Caco-2 (cell line): ENCODE results near the gene ALDOB. TPM values are rescaled to one million over a fixed set of nuclear protein-coding genes. Genes with fewer than 3 reads are reported as not detected.
A peak's percentile ranks its signal among the peaks of the same experiment; 100 is the strongest.
"Not testable (repeated sequence)": the region's sequence is repeated elsewhere in the genome, so short reads cannot be mapped to it uniquely, and the experiment has no call there.

ENCODE experiments used
- BruUV-seq: library from RNA; stranded (reverse); fragments of 400-500 nt; replicated peaks from 2 replicates; lab custom pipeline; 2021; lab: Mats Ljungman, UMichigan
- CTCF ChIA-PET: fragments of 300-600 bp; sonication (Branson Sonifier 250); formaldehyde crosslinking; loops from one replicate; lab custom pipeline; 2022; ENCODE audit warnings: antibody characterized with exemption; lab: Charles Lee
- POLR2A ChIA-PET: fragments of 300-600 bp; sonication (Branson Sonifier 250); formaldehyde crosslinking; loops from one replicate; lab custom pipeline; 2022; ENCODE audit warnings: antibody characterized with exemption; lab: Charles Lee
- DNase-seq, 2 experiments: peaks; one replicate each; pipeline versions ENCODE4 v3.0.0 to v3.0.0-alpha.2; 2020 to 2022
- H3K27me3 ChIP-seq: replicated peaks from 2 replicates; pipeline ENCODE4 v1.6.0; 2011; ENCODE audit warnings: low read length; ENCODE audit not compliant: control insufficient read depth, insufficient read depth
- H3K36me3 ChIP-seq: 2 replicates; pipeline ENCODE4 v1.5.1; 2011; ENCODE audit warnings: low read length; ENCODE audit not compliant: control insufficient read depth, insufficient read depth
- H3K4me1 ChIP-seq: fragments of 250-450 bp; sonication (Bioruptor Pico); 2 replicates; pipeline ENCODE4 v1.5.1; 2020; ENCODE audit warnings: mild to moderate bottlenecking
- H3K4me3 ChIP-seq: 2 replicates; pipeline ENCODE4 v1.5.1; 2011; ENCODE audit warnings: low read depth, mild to moderate bottlenecking, control low read depth, low read length
- H3K9me3 ChIP-seq: fragments of 250-450 bp; sonication (Bioruptor Pico); 2 replicates; pipeline ENCODE4 v1.5.1; 2020; ENCODE audit warnings: mild to moderate bottlenecking, moderate library complexity
- H3K27ac Mint-ChIP-seq: one replicate; pipeline ENCODE4 v1.8.0; 2022; ENCODE audit warnings: mixed read lengths; ENCODE audit not compliant: unreplicated experiment
- H3K27me3 Mint-ChIP-seq: one replicate; pipeline ENCODE4 v1.8.0; 2022; ENCODE audit warnings: mixed read lengths; ENCODE audit not compliant: insufficient read depth, unreplicated experiment
- H3K36me3 Mint-ChIP-seq: one replicate; pipeline ENCODE4 v1.8.0; 2022; ENCODE audit warnings: mild to moderate bottlenecking, mixed read lengths; ENCODE audit not compliant: insufficient read depth, unreplicated experiment
- H3K4me1 Mint-ChIP-seq: one replicate; pipeline ENCODE4 v1.8.0; 2022; ENCODE audit warnings: low read depth, mixed read lengths; ENCODE audit not compliant: unreplicated experiment
- H3K4me3 Mint-ChIP-seq: one replicate; pipeline ENCODE4 v1.8.0; 2022; ENCODE audit warnings: mild to moderate bottlenecking, moderate library complexity, mixed read lengths; ENCODE audit not compliant: unreplicated experiment
- H3K9me3 Mint-ChIP-seq: one replicate; pipeline ENCODE4 v1.8.0; 2022; ENCODE audit warnings: mixed read lengths; ENCODE audit not compliant: unreplicated experiment
- intact Hi-C: fragments of 100-400 bp; cut with micrococcal nuclease; formaldehyde crosslinking; loops from one replicate; pipeline ENCODE4 v1.10.0; 2022; ENCODE audit not compliant: unreplicated experiment
- total RNA-seq: library from RNA; stranded (reverse); gene quantifications from 2 replicates; pipeline ENCODE4 v1.2.3, GENCODE V29; 2022
- TF ChIP-seq, protein P1 (sequence below), 2 experiments: fragments of 200-600 bp in 1 of 2; IDR thresholded peaks; 1 replicate in 1 of 2; 2 replicates in 1 of 2; pipeline versions ENCODE4 v1.5.1 to v1.8.0; 2011 to 2022; ENCODE audit warnings: antibody characterized with exemption in 1 of 2, control low read depth in 1 of 2, inconsistent platforms in 1 of 2, low read depth in 1 of 2, low read length in 1 of 2, mild to moderate bottlenecking in 1 of 2, moderate library complexity in 1 of 2; ENCODE audit not compliant: insufficient read depth in 1 of 2, severe bottlenecking in 1 of 2, unreplicated experiment in 1 of 2

Gene ALDOB
- total RNA-seq, 1 experiment from 2014 or later: 0.18 TPM

GRCh38 chr9:101388507-101388993 lies 47.0 kb downstream of the ALDOB start:
- Histone ChIP-seq H3K4me3 (no peak overlapping the region), H3K4me1 (0 out of 2 replicates have a peak, but pooled peaks cover 3% of the 10 kb centered on the region), H3K27me3 (no peaks in the 10 kb centered on the region), H3K36me3 (peaks cover 2% of the 10 kb centered on the region; the same call in 1 of the 2 replicates), H3K9me3 (peaks cover 34% of the 10 kb centered on the region)
- Mint-ChIP-seq H3K4me1 (peaks cover 13% of the 10 kb centered on the region), H3K9me3 (peaks cover 37% of the 10 kb centered on the region), H3K27ac (no peak overlapping the region), H3K27me3 (no peaks in the 10 kb centered on the region), H3K4me3 (no peak overlapping the region), H3K36me3 (peaks cover 61% of the 10 kb centered on the region)
- DNase-seq: no peak
- TF ChIP-seq, protein P1, sequence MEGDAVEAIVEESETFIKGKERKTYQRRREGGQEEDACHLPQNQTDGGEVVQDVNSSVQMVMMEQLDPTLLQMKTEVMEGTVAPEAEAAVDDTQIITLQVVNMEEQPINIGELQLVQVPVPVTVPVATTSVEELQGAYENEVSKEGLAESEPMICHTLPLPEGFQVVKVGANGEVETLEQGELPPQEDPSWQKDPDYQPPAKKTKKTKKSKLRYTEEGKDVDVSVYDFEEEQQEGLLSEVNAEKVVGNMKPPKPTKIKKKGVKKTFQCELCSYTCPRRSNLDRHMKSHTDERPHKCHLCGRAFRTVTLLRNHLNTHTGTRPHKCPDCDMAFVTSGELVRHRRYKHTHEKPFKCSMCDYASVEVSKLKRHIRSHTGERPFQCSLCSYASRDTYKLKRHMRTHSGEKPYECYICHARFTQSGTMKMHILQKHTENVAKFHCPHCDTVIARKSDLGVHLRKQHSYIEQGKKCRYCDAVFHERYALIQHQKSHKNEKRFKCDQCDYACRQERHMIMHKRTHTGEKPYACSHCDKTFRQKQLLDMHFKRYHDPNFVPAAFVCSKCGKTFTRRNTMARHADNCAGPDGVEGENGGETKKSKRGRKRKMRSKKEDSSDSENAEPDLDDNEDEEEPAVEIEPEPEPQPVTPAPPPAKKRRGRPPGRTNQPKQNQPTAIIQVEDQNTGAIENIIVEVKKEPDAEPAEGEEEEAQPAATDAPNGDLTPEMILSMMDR (IDR thresholded peaks at IDR 0.05; ENCODE audit: insufficient read depth in 1 of 2, low read depth in 1 of 2, low read length in 1 of 2, severe bottlenecking in 1 of 2, unreplicated experiment in 1 of 2): peak in 1 of 2 experiments; percentile 38
- POLR2A ChIA-PET: interaction anchor here (1.5 kb wide), 1 partner anchor 10 kb away, joined by 13 read pairs; the partner anchor contains the start of genes MRPL50 and ZNF189
- BruUV-seq: no TSS peak
- intact Hi-C loops: loop anchor here (1.0 kb wide), 2 partner anchors 34 to 64 kb away; no protein-coding TSS in a partner anchor
- CTCF ChIA-PET: interaction anchor here (0.9 to 1.4 kb wide), 5 partner anchors 10 to 270 kb away, joined by 3 to 7 read pairs (median 4); partner anchors contain the start of genes MRPL50 and ZNF189

- Mint-ChIP-seq H3K36me3 (peaks cover 59% of the 10 kb centered on the region), H3K4me1 (peaks cover 13% of the 10 kb centered on the region), H3K27me3 (no peaks in the 10 kb centered on the region), H3K9me3 (peaks cover 35% of the 10 kb centered on the region), H3K4me3 (no peak overlapping the region), H3K27ac (no peak overlapping the region)
- DNase-seq: peak; percentile 36 to 46
- TF ChIP-seq, protein P1 (IDR thresholded peaks at IDR 0.05; ENCODE audit: insufficient read depth in 1 of 2, low read depth in 1 of 2, low read length in 1 of 2, severe bottlenecking in 1 of 2, unreplicated experiment in 1 of 2): peak; percentile 43 to 46
- Histone ChIP-seq H3K4me3 (no peak overlapping the region), H3K9me3 (peaks cover 33% of the 10 kb centered on the region), H3K36me3 (peaks cover 2% of the 10 kb centered on the region; the same call in 1 of the 2 replicates), H3K4me1 (0 out of 2 replicates have a peak, but pooled peaks cover 3% of the 10 kb centered on the region), H3K27me3 (no peaks in the 10 kb centered on the region)
- CTCF ChIA-PET: interaction anchor here (0.9 to 1.4 kb wide), 4 partner anchors 11 to 269 kb away, joined by 3 to 7 read pairs (median 4); partner anchors contain the start of genes MRPL50 and ZNF189
- no TSS peak for BruUV-seq
- POLR2A ChIA-PET: interaction anchor here (1.5 kb wide), 1 partner anchor 11 kb away, joined by 13 read pairs; the partner anchor contains the start of genes MRPL50 and ZNF189
- intact Hi-C loops: loop anchor here (1.0 kb wide), 5 partner anchors 34 to 269 kb away; no protein-coding TSS in a partner anchor
These were observed 47.6 kb downstream of the ALDOB start for GRCh38 chr9:101387871-101388506.

DNA sequence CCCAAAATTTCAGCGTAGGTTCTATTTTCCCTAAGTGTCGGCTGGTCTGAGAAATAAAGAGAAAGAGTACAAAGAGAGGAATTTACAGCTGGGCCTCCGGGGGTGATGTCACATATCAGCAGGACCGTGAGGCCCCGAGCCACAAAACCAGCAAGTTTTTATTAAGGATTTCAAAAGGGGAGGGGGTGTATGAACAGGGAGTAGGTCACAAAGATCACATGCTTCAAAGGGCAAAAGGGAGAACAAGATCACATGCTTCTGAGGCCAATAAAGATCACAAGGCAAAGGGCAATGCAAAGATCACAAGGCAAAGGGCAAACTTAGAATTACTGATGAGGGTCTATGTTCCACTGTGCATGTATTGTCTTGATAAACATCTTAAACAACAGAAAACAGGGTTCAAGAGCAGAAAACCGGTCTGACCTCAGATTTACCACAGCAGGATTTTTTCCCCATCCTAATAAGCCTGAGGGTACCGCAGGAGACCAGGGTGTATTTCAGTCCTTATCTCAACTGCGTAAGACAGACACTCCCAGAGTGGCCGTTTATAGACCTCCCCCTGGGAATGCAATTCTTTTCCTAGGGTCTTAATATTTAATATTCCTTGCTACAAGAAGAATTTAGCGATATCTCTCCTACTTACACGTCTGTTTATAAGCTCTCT lies 50.6 kb downstream of the ALDOB start, which contains the start of gene BAAT:
Gene BAAT (minus strand): TSS at position 134 of the 664 bp plus-strand sequence. CDS start 13,602 bp downstream, outside the sequence.
- H3K27me3 ChIP-seq, H3K36me3 ChIP-seq, H3K27me3 Mint-ChIP-seq, H3K27ac Mint-ChIP-seq, H3K4me3 ChIP-seq, H3K4me3 Mint-ChIP-seq, BruUV-seq, DNase-seq, CTCF ChIA-PET, POLR2A ChIA-PET, intact Hi-C loops: not testable (repeated sequence)
- peaks cover 31% of the 10 kb centered on the region for H3K9me3 ChIP-seq
- peaks cover 44% of the 10 kb centered on the region for H3K36me3 Mint-ChIP-seq
- H3K4me1 ChIP-seq: peaks cover 16% of the 10 kb centered on the region
- H3K4me1 Mint-ChIP-seq: peaks cover 17% of the 10 kb centered on the region
- H3K9me3 Mint-ChIP-seq: peaks cover 25% of the 10 kb centered on the region
